ENCODE results near the gene C10orf62.
"Not testable (repeated sequence)": the region's sequence is repeated elsewhere in the genome, so short reads cannot be mapped to it uniquely, and the experiment has no call there.

C10orf62 gene

DNA sequence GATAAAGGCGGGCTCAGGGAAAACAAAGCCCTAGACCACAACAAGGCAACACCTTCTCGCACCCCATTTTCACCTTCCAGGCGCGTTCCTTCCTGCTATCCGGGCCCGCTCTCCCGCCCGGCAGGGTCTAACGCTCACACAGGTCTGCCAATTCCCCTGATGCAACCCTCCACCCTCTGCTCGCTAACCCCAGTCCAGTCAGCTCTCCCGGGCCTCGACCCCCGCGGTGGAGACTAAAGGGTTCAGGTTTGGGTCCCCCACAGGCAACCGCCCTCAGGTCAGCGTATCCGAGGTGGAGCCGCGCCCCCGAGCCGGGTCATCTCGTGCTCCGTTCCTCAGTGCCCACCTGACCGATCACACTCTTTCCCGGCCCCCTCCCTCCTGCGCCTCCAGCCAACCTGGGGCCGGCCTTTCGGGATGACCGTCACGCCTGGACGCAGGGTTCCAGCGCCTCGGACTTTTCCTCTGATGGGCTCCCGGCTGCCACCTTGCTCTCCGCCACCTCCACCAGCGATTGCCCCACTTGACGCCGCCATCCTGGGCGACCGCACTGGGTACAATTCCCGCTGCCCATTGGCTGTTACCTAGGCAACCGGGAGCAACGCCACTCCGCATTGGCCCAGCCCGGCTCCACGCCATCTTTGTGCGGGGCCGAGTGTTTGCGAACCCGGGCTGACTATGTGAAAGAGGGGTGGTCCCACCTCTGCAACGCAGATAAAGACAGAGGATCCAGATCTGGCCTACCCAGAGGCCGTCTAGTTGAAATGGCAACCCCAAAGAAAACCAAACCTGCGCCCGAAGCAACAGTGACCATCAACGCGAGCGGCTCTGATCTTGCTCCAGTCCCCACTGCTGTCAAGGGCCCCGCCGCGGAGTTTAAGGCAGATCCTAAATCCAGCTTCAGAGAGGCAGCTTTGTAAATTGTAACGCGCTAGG lies 43.7 kb downstream of the C10orf62 start, which contains the start of gene MORN4:
TSS of gene MORN4 (minus strand) at position 552 of the 936 bp plus-strand sequence. CDS start 13,847 bp downstream, outside the sequence.
- peak; percentile 89 for DNase-seq

- no peak for DNase-seq
Measured at GRCh38 chr10:97633921-97634320, 44.4 kb downstream of the C10orf62 start.

- no peak for DNase-seq
Measured at GRCh38 chr10:97635577-97635976, 46.1 kb downstream of the C10orf62 start.

- not testable (repeated sequence) for DNase-seq
Measured at GRCh38 chr10:97639090-97639489, 49.6 kb downstream of the C10orf62 start.

DNA sequence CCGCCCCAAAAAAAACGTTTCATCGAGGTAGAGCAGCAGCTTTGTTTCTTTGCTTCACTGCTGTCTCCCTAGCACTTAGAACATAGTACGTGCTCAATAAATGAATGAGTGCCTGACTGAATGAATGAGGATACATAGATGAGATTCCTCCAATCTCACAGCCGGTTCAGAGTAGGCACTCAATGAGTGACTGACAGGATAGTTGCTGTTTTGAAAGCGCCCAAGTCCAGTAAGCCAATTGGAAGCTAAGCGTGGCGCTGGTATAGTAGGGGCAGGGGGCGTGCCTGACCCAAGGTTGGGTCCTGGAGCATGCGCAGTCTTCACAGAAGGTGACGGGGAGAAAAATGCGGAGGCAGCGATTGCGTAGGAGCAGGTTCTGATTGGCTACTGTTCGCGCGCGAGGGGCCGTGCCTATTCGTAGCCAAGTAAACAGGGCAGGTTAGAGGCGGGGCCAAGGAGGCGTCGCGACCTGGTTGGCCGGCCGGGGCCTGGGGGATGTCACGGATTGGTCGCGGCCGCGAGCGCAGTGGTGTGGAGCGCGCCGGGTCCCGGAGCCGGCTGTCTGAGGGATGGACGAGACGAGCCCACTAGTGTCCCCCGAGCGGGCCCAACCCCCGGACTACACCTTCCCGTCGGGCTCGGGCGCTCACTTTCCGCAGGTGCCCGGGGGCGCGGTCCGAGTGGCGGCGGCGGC lies 50.8 kb downstream of the C10orf62 start, which contains the start of gene PI4K2A:
TSS of gene PI4K2A (plus strand) at position 498 of the 694 bp plus-strand sequence. CDS start at position 570, 72 bp downstream.
- peak; percentile 98 for DNase-seq
